Esophagus squamous epithelium (tissue), 5 donors: ENCODE results near the gene TEAD1. TPM values are rescaled to one million over a fixed set of nuclear protein-coding genes. Genes with fewer than 3 reads are reported as not detected.

Experiments used
- DNase-seq: peaks from one replicate; lab custom pipeline; 2025; lab: John Stamatoyannopoulos, UW
- H3K27ac ChIP-seq, 4 donors: fragments of 200-600 bp; sonication (generic); one replicate each; pipeline ENCODE4 v1.5.1; 2016 to 2019; ENCODE audit warnings: mild to moderate bottlenecking in 1 of 4
- H3K27me3 ChIP-seq, 4 donors: fragments of 200-600 bp; sonication (generic); 1 replicate in 3 of 4; 2 replicates in 1 of 4; pipeline versions ENCODE4 v1.5.1 to v1.6.0; 2017 to 2021; ENCODE audit warnings: antibody characterized with exemption in 1 of 4
- H3K36me3 ChIP-seq, 3 donors: fragments of 200-600 bp; sonication (generic); one replicate each; pipeline ENCODE4 v1.5.1; 2016 to 2019
- H3K4me1 ChIP-seq, 3 donors: fragments of 200-600 bp; sonication (generic); one replicate each; pipeline ENCODE4 v1.5.1; 2017 to 2019
- H3K4me3 ChIP-seq, 4 donors: fragments of 200-600 bp; sonication (generic); 1 replicate in 3 of 4; 2 replicates in 1 of 4; pipeline ENCODE4 v1.5.1; 2016 to 2019; ENCODE audit warnings: mild to moderate bottlenecking in 2 of 4, moderate library complexity in 1 of 4
- H3K9me3 ChIP-seq, 3 donors: fragments of 200-600 bp; sonication (generic); one replicate each; pipeline ENCODE4 v1.5.1; 2016 to 2019
- POLR2A ChIP-seq, 4 donors: fragments of 450-650 bp; IDR thresholded peaks; one replicate each; pipeline ENCODE4 v1.6.1; 2017; ENCODE audit warnings: antibody characterized with exemption in 4 of 4, mild to moderate bottlenecking in 4 of 4, moderate library complexity in 3 of 4
- WGBS, 2 donors: methylation state at CpG; one replicate each; pipeline ENCODE4 v1.1.5; 2018; 5-methylcytosine and 5-hydroxymethylcytosine counted together
- intact Hi-C: fragments of 100-400 bp; cut with DNase I; formaldehyde crosslinking; loops from one replicate; pipeline ENCODE4 v1.15.0; 2022
- total RNA-seq, 4 donors: library from RNA; depleted of rRNA; stranded (reverse); fragments of >200 nt; gene quantifications; one replicate each; pipeline ENCODE4 v1.1.0, GENCODE V29; 2016
- TF ChIP-seq, protein P1 (sequence below), 6 experiments: fragments of 450-650 bp in 4 of 6; fragments of 200-600 bp in 2 of 6; sonication (generic) in 2 of 6; IDR thresholded peaks; one replicate each; pipeline ENCODE4 v1.5.1; 2016 to 2019; ENCODE audit warnings: antibody characterized with exemption in 6 of 6, mild to moderate bottlenecking in 4 of 6, moderate library complexity in 4 of 6
- donor health status: DM: yes; HTN: yes; CAD: no.

TEAD1 gene
- total RNA-seq, 4 donors from 2014 or later = 33.3 to 75.2 (median 49.8) TPM

DNA sequence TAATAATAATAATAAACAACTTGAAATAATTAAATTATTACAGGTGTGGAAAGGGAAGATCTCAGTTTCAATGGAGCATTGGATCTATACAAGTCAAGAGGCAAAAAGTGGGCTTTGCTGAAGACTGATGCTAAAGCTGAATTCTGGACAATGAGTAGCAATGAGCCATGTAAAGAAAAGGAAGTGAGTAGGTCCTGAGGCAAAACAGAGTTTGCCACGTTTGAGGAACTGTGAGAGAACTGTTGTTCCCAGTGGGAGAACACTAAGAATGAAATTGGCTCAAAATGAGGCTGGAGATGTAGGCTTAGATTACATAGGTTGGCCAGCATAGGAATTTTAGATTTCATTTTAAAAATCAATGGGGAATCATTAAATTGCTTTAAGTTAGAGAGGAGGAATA lies 33.9 kb upstream of the TEAD1 start:
- Histone ChIP-seq H3K9me3 (no peaks in the 10 kb centered on the region), H3K27ac (no peak overlapping the region), H3K27me3 (no peaks in the 10 kb centered on the region), H3K4me3 (no peak overlapping the region), H3K4me1 (no peaks in the 10 kb centered on the region), H3K36me3 (no peaks in the 10 kb centered on the region)
- TF ChIP-seq, protein P1, sequence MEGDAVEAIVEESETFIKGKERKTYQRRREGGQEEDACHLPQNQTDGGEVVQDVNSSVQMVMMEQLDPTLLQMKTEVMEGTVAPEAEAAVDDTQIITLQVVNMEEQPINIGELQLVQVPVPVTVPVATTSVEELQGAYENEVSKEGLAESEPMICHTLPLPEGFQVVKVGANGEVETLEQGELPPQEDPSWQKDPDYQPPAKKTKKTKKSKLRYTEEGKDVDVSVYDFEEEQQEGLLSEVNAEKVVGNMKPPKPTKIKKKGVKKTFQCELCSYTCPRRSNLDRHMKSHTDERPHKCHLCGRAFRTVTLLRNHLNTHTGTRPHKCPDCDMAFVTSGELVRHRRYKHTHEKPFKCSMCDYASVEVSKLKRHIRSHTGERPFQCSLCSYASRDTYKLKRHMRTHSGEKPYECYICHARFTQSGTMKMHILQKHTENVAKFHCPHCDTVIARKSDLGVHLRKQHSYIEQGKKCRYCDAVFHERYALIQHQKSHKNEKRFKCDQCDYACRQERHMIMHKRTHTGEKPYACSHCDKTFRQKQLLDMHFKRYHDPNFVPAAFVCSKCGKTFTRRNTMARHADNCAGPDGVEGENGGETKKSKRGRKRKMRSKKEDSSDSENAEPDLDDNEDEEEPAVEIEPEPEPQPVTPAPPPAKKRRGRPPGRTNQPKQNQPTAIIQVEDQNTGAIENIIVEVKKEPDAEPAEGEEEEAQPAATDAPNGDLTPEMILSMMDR (IDR thresholded peaks at IDR 0.05) = no peak
- TF ChIP-seq POLR2A (IDR thresholded peaks at IDR 0.05) = no peak
- WGBS, 2 donors = 14 to 15% methylated on average over 1 of the region's 1 CpG
- DNase-seq = no peak
- intact Hi-C loops = no loop called here

DNA sequence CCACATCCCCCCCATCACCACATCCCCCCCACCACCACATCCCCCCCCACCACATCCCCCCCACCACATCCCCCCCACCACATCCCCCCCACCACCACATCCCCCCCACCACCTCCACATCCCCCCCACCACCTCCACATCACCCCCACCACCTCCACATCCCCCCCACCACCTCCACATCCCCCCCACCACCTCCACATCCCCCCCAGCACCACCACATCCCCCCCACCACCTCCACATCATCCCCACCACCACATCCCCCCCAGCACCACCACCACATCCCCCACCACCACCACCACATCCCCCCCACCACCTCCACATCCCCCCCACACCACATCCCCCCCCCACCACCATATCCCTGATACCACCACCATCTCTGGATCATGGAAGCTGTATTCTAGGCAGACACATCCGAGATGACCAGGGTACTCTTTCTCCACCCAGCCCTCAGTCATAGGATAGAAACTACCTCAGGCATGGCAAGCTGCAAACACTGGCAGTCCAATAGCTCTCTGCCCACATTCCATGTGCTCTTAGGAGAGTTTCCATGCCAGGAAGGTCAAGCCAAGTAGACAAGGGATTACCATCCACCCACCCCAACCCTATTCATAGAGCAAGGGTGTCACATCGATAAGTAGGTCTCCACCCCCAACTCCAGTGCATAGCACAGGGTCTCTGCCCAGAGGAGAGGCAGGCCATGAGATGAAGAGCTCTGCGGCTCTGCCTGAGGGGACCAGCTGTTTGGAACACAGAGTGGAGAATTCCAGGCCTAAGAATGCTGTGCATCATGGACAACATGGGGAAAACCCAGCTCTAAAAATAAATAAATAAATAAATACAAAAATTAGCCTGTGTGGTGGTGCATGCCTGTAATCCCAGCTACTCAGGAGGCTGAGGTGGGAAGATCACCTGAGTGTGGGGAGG lies 33.0 kb upstream of the TEAD1 start:
- Histone ChIP-seq H3K4me1 (no peaks in the 10 kb centered on the region), H3K27ac (no peak overlapping the region), H3K27me3 (no peaks in the 10 kb centered on the region), H3K4me3 (no peak overlapping the region), H3K9me3 (no peaks in the 10 kb centered on the region), H3K36me3 (no peaks in the 10 kb centered on the region)
- TF ChIP-seq, protein P1 (IDR thresholded peaks at IDR 0.05) = no peak
- TF ChIP-seq POLR2A (IDR thresholded peaks at IDR 0.05) = no peak
- WGBS, 2 donors = 86 to 90% methylated on average over 1 to 2 of the region's 3 CpGs
- no peak for DNase-seq
- intact Hi-C loops = no loop called here

- Histone ChIP-seq H3K27me3 (no peaks in the 10 kb centered on the region), H3K4me1 (no peaks in the 10 kb centered on the region), H3K9me3 (no peaks in the 10 kb centered on the region), H3K27ac (no peak overlapping the region), H3K36me3 (no peaks in the 10 kb centered on the region), H3K4me3 (no peak overlapping the region)
- WGBS, 2 donors = 53 to 58% methylated on average over 4 to 5 of the region's 5 CpGs
- no peak for DNase-seq
- no peak for TF ChIP-seq POLR2A (IDR thresholded peaks at IDR 0.05)
- TF ChIP-seq, protein P1 (IDR thresholded peaks at IDR 0.05) = no peak
- intact Hi-C loops = no loop called here
These were observed 32.2 kb upstream of the TEAD1 start for GRCh38 chr11:12642040-12642439.

- TF ChIP-seq POLR2A (IDR thresholded peaks at IDR 0.05) = no peak
- TF ChIP-seq, protein P1 (IDR thresholded peaks at IDR 0.05) = no peak
- H3K36me3 ChIP-seq = no peaks in the 10 kb centered on the region
- WGBS, 2 donors = 82 to 92% methylated on average over 4 to 6 of the region's 6 CpGs
- intact Hi-C loops = no loop called here
- H3K27ac ChIP-seq = no peak overlapping the region
- DNase-seq = no peak
- no peaks in the 10 kb centered on the region for H3K4me1 ChIP-seq
- H3K4me3 ChIP-seq = no peak overlapping the region
- H3K9me3 ChIP-seq = no peaks in the 10 kb centered on the region
- no peaks in the 10 kb centered on the region for H3K27me3 ChIP-seq
These were observed 31.3 kb upstream of the TEAD1 start for GRCh38 chr11:12642806-12643428.

- H3K4me3 ChIP-seq = no peak overlapping the region
- H3K27me3 ChIP-seq = no peaks in the 10 kb centered on the region
- no peaks in the 10 kb centered on the region for H3K4me1 ChIP-seq
- DNase-seq = no peak
- H3K27ac ChIP-seq = no peak overlapping the region
- intact Hi-C loops = no loop called here
- H3K36me3 ChIP-seq = no peaks in the 10 kb centered on the region
- no peaks in the 10 kb centered on the region for H3K9me3 ChIP-seq
- WGBS, 2 donors = 94 to 95% methylated on average over 2 of the region's 2 CpGs
- no peak for TF ChIP-seq POLR2A (IDR thresholded peaks at IDR 0.05)
- TF ChIP-seq, protein P1 (IDR thresholded peaks at IDR 0.05) = no peak
These were observed 27.7 kb upstream of the TEAD1 start for GRCh38 chr11:12646478-12646877.
